Ramos (cell line): ENCODE measurements around the gene CASZ1.

ENCODE experiments used
- in situ Hi-C: fragments of 300-500 bp; cut with MboI; formaldehyde crosslinking; loops from one replicate; pipeline ENCODE4 v1.14.3; 2022; ENCODE audit warnings: low sequenced_read_pairs; ENCODE audit not compliant: unreplicated experiment

The CASZ1 gene

GRCh38 chr1:10735563-10736305, 60.7 kb downstream of the CASZ1 start:
- in situ Hi-C loops, result no loop called here

GRCh38 chr1:10734962-10735544, 61.4 kb downstream of the CASZ1 start:
- in situ Hi-C loops, result no loop called here

GRCh38 chr1:10734375-10734774, 62.1 kb downstream of the CASZ1 start:
- in situ Hi-C loops, result no loop called here

- in situ Hi-C loops, result no loop called here
Measured at GRCh38 chr1:10733474-10734366, 62.7 kb downstream of the CASZ1 start.

- in situ Hi-C loops, result no loop called here
Measured at GRCh38 chr1:10730985-10731384, 65.5 kb downstream of the CASZ1 start.

- in situ Hi-C loops, result no loop called here
Measured at GRCh38 chr1:10728595-10729410, 67.6 kb downstream of the CASZ1 start.

- in situ Hi-C loops, result no loop called here
Measured at GRCh38 chr1:10727751-10728232, 68.7 kb downstream of the CASZ1 start.

GRCh38 chr1:10726355-10726754, 70.1 kb downstream of the CASZ1 start:
- in situ Hi-C loops, result no loop called here

- in situ Hi-C loops, result no loop called here
Measured at GRCh38 chr1:10724948-10725847, 71.2 kb downstream of the CASZ1 start.

- in situ Hi-C loops, result no loop called here
Measured at GRCh38 chr1:10724511-10724910, 71.9 kb downstream of the CASZ1 start.

- in situ Hi-C loops, result no loop called here
Measured at GRCh38 chr1:10724052-10724494, 72.4 kb downstream of the CASZ1 start.

GRCh38 chr1:10723317-10723716, 73.1 kb downstream of the CASZ1 start:
- in situ Hi-C loops, result no loop called here

GRCh38 chr1:10722803-10723202, 73.6 kb downstream of the CASZ1 start:
- in situ Hi-C loops, result no loop called here

GRCh38 chr1:10721381-10722321, 74.8 kb downstream of the CASZ1 start:
- in situ Hi-C loops, result no loop called here

GRCh38 chr1:10720635-10721034, 75.8 kb downstream of the CASZ1 start:
- in situ Hi-C loops, result no loop called here

GRCh38 chr1:10718083-10718415, 78.4 kb downstream of the CASZ1 start:
- in situ Hi-C loops, result no loop called here

- in situ Hi-C loops, result no loop called here
Measured at GRCh38 chr1:10717296-10718082, 79.0 kb downstream of the CASZ1 start.
